Lower leg skin (tissue), 3 donors: ENCODE measurements around the gene DBNL.

Experiments
- POLR2A ChIP-seq, 2 donors: fragments of 450-650 bp; IDR thresholded peaks; one replicate each; pipeline ENCODE4 v1.6.1; 2016 to 2017; ENCODE audit warnings: antibody characterized with exemption in 2 of 2, mild to moderate bottlenecking in 1 of 2, moderate library complexity in 1 of 2
- TF ChIP-seq, protein P1 (sequence below), 3 donors: fragments of 450-650 bp; IDR thresholded peaks; one replicate each; pipeline ENCODE4 v1.5.1; 2016; ENCODE audit warnings: antibody characterized with exemption in 3 of 3, mild to moderate bottlenecking in 3 of 3, moderate library complexity in 2 of 3

DNA sequence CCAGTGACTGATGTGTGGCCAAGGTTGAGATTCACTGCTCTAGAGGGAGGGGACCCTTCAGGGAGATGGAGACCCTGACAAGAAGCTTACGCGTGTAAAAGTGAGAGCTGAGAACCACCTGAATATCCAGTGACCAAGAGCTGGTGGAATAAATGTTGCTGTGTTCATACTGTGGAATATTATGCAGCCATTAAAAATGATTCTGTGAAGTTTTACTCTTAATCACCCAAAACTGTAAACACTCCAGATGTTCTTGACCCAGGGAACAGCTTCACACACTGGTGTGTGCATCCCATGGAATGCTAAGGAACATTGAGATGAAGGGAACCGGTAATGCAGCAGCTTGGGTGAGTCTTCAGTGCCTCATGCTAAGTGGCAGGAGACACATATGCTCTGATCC is 42.1 kb downstream of the DBNL start:
- TF ChIP-seq, protein P1, sequence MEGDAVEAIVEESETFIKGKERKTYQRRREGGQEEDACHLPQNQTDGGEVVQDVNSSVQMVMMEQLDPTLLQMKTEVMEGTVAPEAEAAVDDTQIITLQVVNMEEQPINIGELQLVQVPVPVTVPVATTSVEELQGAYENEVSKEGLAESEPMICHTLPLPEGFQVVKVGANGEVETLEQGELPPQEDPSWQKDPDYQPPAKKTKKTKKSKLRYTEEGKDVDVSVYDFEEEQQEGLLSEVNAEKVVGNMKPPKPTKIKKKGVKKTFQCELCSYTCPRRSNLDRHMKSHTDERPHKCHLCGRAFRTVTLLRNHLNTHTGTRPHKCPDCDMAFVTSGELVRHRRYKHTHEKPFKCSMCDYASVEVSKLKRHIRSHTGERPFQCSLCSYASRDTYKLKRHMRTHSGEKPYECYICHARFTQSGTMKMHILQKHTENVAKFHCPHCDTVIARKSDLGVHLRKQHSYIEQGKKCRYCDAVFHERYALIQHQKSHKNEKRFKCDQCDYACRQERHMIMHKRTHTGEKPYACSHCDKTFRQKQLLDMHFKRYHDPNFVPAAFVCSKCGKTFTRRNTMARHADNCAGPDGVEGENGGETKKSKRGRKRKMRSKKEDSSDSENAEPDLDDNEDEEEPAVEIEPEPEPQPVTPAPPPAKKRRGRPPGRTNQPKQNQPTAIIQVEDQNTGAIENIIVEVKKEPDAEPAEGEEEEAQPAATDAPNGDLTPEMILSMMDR (IDR thresholded peaks at IDR 0.05): no peak
- no peak for TF ChIP-seq POLR2A (IDR thresholded peaks at IDR 0.05)
